ENCODE data around the gene RSAD1.

RSAD1 gene

GRCh38 chr17:50478391-50479381 lies at the start of gene RSAD1:
RSAD1 (plus strand) TSS chr17:50478860; CDS start chr17:50478885, 25 bp downstream.
- Histone ChIP-seq H3K4me1 (ENCODE audit: control insufficient read depth in 2 of 2, insufficient read depth in 2 of 2, low read length in 2 of 2) (peaks cover 23 to 32% of the 10 kb centered on the region in 2 donors), H3K36me3 (ENCODE audit: control insufficient read depth in 2 of 2, insufficient read depth in 2 of 2, low read length in 2 of 2) (peaks cover 10 to 14% of the 10 kb centered on the region in 2 donors), H3K27me3 (ENCODE audit: control insufficient read depth in 2 of 2, insufficient read depth in 2 of 2, low read length in 2 of 2) (no peaks in the 10 kb centered on the region), H3K9me3 (ENCODE audit: control insufficient read depth in 2 of 2, low read length in 2 of 2) (no peaks in the 10 kb centered on the region), H3K27ac (ENCODE audit: low read depth in 2 of 2, low read length in 2 of 2) (peak within 1 kb of the TSS; percentile 85 to 86), H3K9ac (ENCODE audit: low read depth in 1 of 2, low read length in 2 of 2) (peak within 1 kb of the TSS; percentile 79 to 83), H3K4me3 (ENCODE audit: low read length in 2 of 2) (peak within 1 kb of the TSS; percentile 81 to 86)

DNA sequence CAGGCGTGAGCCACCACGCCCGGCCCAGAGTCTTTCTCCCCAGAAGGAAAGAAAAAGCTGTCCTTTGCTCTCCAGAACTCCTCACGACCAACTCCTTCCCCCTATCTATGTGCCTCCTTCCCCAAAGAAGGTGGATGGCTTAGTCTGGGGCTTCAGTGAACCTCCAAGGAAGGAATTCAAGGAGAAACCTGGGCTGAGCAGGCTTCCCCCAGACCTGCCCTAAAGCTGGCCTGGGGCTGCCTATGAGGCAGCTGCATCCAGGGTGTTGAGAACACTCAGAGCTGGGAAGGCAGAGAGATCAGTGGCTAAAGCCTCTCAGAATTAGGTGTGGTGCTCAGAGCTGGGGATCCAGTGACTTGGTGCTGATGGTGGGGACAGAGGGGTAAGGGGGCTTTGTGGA lies 48.9 kb upstream of the RSAD1 start:
- H3K4me3 ChIP-seq (ENCODE audit: low read length in 2 of 2), result no peak overlapping the region
- peaks cover 25 to 37% of the 10 kb centered on the region in 2 donors for H3K4me1 ChIP-seq (ENCODE audit: control insufficient read depth in 2 of 2, insufficient read depth in 2 of 2, low read length in 2 of 2)
- no peaks in the 10 kb centered on the region for H3K9me3 ChIP-seq (ENCODE audit: control insufficient read depth in 2 of 2, low read length in 2 of 2)
- peak overlapping the region in 1 of 2 donors; percentile 41 for H3K9ac ChIP-seq (ENCODE audit: low read depth in 1 of 2, low read length in 2 of 2)
- no peak overlapping the region for H3K27ac ChIP-seq (ENCODE audit: low read depth in 2 of 2, low read length in 2 of 2)
- H3K36me3 ChIP-seq (ENCODE audit: control insufficient read depth in 2 of 2, insufficient read depth in 2 of 2, low read length in 2 of 2), result peaks cover 2 to 16% of the 10 kb centered on the region in 2 donors
- no peaks in the 10 kb centered on the region for H3K27me3 ChIP-seq (ENCODE audit: control insufficient read depth in 2 of 2, insufficient read depth in 2 of 2, low read length in 2 of 2)

- Histone ChIP-seq H3K9me3 (ENCODE audit: control insufficient read depth in 2 of 2, low read length in 2 of 2) (no peaks in the 10 kb centered on the region), H3K27me3 (ENCODE audit: control insufficient read depth in 2 of 2, insufficient read depth in 2 of 2, low read length in 2 of 2) (no peaks in the 10 kb centered on the region), H3K4me3 (ENCODE audit: low read length in 2 of 2) (no peak overlapping the region), H3K9ac (ENCODE audit: low read depth in 1 of 2, low read length in 2 of 2) (no peak overlapping the region), H3K27ac (ENCODE audit: low read depth in 2 of 2, low read length in 2 of 2) (no peak overlapping the region), H3K4me1 (ENCODE audit: control insufficient read depth in 2 of 2, insufficient read depth in 2 of 2, low read length in 2 of 2) (peaks cover 16 to 27% of the 10 kb centered on the region in 2 donors), H3K36me3 (ENCODE audit: control insufficient read depth in 2 of 2, insufficient read depth in 2 of 2, low read length in 2 of 2) (peaks cover 2 to 16% of the 10 kb centered on the region in 2 donors)
Measured at GRCh38 chr17:50430821-50431618, 47.6 kb upstream of the RSAD1 start.

GRCh38 chr17:50432125-50432762 lies 46.4 kb upstream of the RSAD1 start:
- Histone ChIP-seq H3K9me3 (ENCODE audit: control insufficient read depth in 2 of 2, low read length in 2 of 2) (no peaks in the 10 kb centered on the region), H3K27ac (ENCODE audit: low read depth in 2 of 2, low read length in 2 of 2) (no peak overlapping the region), H3K9ac (ENCODE audit: low read depth in 1 of 2, low read length in 2 of 2) (no peak overlapping the region), H3K27me3 (ENCODE audit: control insufficient read depth in 2 of 2, insufficient read depth in 2 of 2, low read length in 2 of 2) (no peaks in the 10 kb centered on the region), H3K36me3 (ENCODE audit: control insufficient read depth in 2 of 2, insufficient read depth in 2 of 2, low read length in 2 of 2) (peaks cover 5 to 16% of the 10 kb centered on the region in 2 donors), H3K4me3 (ENCODE audit: low read length in 2 of 2) (no peak overlapping the region), H3K4me1 (ENCODE audit: control insufficient read depth in 2 of 2, insufficient read depth in 2 of 2, low read length in 2 of 2) (peaks cover 9 to 19% of the 10 kb centered on the region in 2 donors)

- H3K9ac ChIP-seq (ENCODE audit: low read depth in 1 of 2, low read length in 2 of 2), result no peak overlapping the region
- no peak overlapping the region for H3K4me3 ChIP-seq (ENCODE audit: low read length in 2 of 2)
- H3K27me3 ChIP-seq (ENCODE audit: control insufficient read depth in 2 of 2, insufficient read depth in 2 of 2, low read length in 2 of 2), result no peaks in the 10 kb centered on the region
- no peaks in the 10 kb centered on the region for H3K9me3 ChIP-seq (ENCODE audit: control insufficient read depth in 2 of 2, low read length in 2 of 2)
- H3K27ac ChIP-seq (ENCODE audit: low read depth in 2 of 2, low read length in 2 of 2), result no peak overlapping the region
- H3K36me3 ChIP-seq (ENCODE audit: control insufficient read depth in 2 of 2, insufficient read depth in 2 of 2, low read length in 2 of 2), result peaks cover 3 to 7% of the 10 kb centered on the region in 2 donors
- H3K4me1 ChIP-seq (ENCODE audit: control insufficient read depth in 2 of 2, insufficient read depth in 2 of 2, low read length in 2 of 2), result peaks cover 16 to 18% of the 10 kb centered on the region in 2 donors
Measured at GRCh38 chr17:50437409-50437808, 41.3 kb upstream of the RSAD1 start.

- H3K4me3 ChIP-seq (ENCODE audit: low read length in 2 of 2), result no peak overlapping the region
- no peaks in the 10 kb centered on the region for H3K27me3 ChIP-seq (ENCODE audit: control insufficient read depth in 2 of 2, insufficient read depth in 2 of 2, low read length in 2 of 2)
- no peak overlapping the region for H3K27ac ChIP-seq (ENCODE audit: low read depth in 2 of 2, low read length in 2 of 2)
- H3K4me1 ChIP-seq (ENCODE audit: control insufficient read depth in 2 of 2, insufficient read depth in 2 of 2, low read length in 2 of 2), result peaks cover 22 to 30% of the 10 kb centered on the region in 2 donors
- H3K9me3 ChIP-seq (ENCODE audit: control insufficient read depth in 2 of 2, low read length in 2 of 2), result no peaks in the 10 kb centered on the region
- H3K36me3 ChIP-seq (ENCODE audit: control insufficient read depth in 2 of 2, insufficient read depth in 2 of 2, low read length in 2 of 2), result peaks cover 0 to 3% of the 10 kb centered on the region in 2 donors
- H3K9ac ChIP-seq (ENCODE audit: low read depth in 1 of 2, low read length in 2 of 2), result no peak overlapping the region
Measured at GRCh38 chr17:50439008-50439407, 39.7 kb upstream of the RSAD1 start.

DNA sequence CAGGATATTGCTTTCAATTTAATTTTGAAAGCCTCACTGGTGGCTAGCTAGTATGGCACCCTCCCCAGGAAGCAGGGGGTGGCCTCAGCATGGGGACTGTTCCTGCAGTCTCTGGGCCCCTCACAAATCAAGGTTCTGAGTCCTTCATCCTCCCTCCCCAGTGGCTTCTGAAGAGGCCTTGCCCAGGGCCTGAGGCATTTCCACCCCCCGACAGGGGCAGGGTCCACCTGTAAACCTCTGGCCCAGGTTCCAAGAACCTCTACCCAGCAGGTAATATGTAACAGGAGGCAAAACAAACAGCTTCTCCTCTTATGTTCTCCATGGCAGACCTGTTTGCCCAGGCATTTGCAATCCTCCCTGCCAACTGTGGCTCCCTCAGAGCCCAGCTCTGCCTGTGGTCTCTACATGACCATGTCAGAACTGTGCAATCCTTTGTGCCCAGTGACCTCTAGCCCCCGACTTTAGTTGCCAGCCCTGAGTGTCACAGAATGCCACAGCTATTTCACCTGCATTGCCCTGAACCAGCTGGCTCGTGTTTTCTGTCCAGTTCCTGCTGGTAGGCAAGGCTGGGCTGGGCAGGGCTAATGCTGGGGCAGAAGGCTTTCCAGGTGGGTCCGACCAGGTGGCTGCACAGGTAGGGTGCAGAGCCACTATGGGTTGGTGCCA lies 38.4 kb upstream of the RSAD1 start:
- H3K4me1 ChIP-seq (ENCODE audit: control insufficient read depth in 2 of 2, insufficient read depth in 2 of 2, low read length in 2 of 2), result peaks cover 22 to 30% of the 10 kb centered on the region in 2 donors
- H3K9ac ChIP-seq (ENCODE audit: low read depth in 1 of 2, low read length in 2 of 2), result peak overlapping the region; percentile 54 to 70
- H3K36me3 ChIP-seq (ENCODE audit: control insufficient read depth in 2 of 2, insufficient read depth in 2 of 2, low read length in 2 of 2), result peaks cover 0 to 3% of the 10 kb centered on the region in 2 donors
- peak overlapping the region in 1 of 2 donors; percentile 15 for H3K4me3 ChIP-seq (ENCODE audit: low read length in 2 of 2)
- H3K27me3 ChIP-seq (ENCODE audit: control insufficient read depth in 2 of 2, insufficient read depth in 2 of 2, low read length in 2 of 2), result no peaks in the 10 kb centered on the region
- no peaks in the 10 kb centered on the region for H3K9me3 ChIP-seq (ENCODE audit: control insufficient read depth in 2 of 2, low read length in 2 of 2)
- H3K27ac ChIP-seq (ENCODE audit: low read depth in 2 of 2, low read length in 2 of 2), result peak overlapping the region; percentile 89 to 91

DNA sequence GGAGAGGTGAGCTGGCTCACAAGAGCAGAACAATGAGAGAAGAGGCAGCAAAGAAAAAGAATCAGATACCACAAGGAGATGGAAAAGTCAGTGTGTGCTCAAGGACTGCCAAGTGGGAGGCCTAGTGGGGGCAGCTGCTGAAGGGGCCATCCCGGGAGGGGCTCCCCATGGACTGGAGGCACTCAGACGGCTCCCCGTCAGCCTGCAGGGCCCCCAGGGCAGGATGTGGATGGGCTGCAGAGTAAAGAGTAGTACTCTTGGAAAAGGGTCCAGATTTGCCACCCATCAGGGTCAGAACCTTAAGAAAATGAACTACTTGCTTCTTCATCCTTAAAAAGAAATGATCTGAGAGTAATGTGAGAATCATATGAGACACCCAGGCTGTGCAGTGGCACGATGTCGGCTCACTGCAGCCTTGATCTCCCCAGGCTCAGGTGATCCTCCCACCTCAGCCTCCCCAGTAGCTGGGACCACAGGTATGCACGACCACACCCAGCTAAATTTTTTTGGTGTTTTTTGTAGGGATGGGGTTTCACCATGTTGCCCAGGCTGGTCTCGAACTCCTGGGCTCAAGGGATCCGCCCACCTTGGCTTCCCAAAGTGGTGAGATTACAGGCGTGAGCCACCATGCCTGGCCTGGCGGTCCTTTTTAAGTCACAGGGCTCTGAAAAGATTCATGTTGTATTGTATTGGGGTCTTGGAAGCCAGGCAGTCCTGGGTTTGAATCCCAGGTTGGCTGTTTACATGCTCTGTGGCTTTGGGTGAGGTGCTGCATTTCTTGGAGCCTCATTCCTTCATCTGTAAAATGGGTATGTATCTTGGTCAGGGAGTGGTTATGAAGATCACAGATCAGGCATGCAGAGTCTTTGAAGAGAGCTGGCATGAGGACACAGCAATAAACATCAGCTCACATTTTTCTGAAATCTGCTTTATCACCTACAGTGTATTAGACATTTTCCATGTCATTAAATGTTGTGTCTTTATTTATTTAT lies 37.5 kb upstream of the RSAD1 start:
- H3K27ac ChIP-seq (ENCODE audit: low read depth in 2 of 2, low read length in 2 of 2), result peak overlapping the region; percentile 89 to 91
- peak overlapping the region; percentile 54 to 70 for H3K9ac ChIP-seq (ENCODE audit: low read depth in 1 of 2, low read length in 2 of 2)

More for the DNA sequence above, 37.5 kb upstream of the RSAD1 start:
- Histone ChIP-seq H3K4me3 (ENCODE audit: low read length in 2 of 2) (peak overlapping the region in 1 of 2 donors; percentile 15), H3K27me3 (ENCODE audit: control insufficient read depth in 2 of 2, insufficient read depth in 2 of 2, low read length in 2 of 2) (no peaks in the 10 kb centered on the region), H3K36me3 (ENCODE audit: control insufficient read depth in 2 of 2, insufficient read depth in 2 of 2, low read length in 2 of 2) (peaks cover 0 to 3% of the 10 kb centered on the region in 2 donors), H3K9me3 (ENCODE audit: control insufficient read depth in 2 of 2, low read length in 2 of 2) (no peaks in the 10 kb centered on the region), H3K4me1 (ENCODE audit: control insufficient read depth in 2 of 2, insufficient read depth in 2 of 2, low read length in 2 of 2) (peaks cover 22 to 34% of the 10 kb centered on the region in 2 donors)
